AG04450 (cell line): ENCODE results near the gene TNFSF8. TPM values are rescaled to one million over a fixed set of nuclear protein-coding genes. Genes with fewer than 3 reads are reported as not detected.

Source experiments
- CTCF ChIA-PET: fragments of 300-600, 350-600 bp; formaldehyde crosslinking; extraction: SDS; loops from one replicate; lab custom pipeline; 2022; ENCODE audit warnings: antibody characterized with exemption, inconsistent platforms; lab: Charles Lee
- POLR2A ChIA-PET: fragments of 350-600 bp; formaldehyde crosslinking; extraction: SDS; loops from one replicate; lab custom pipeline; 2021; ENCODE audit warnings: antibody characterized with exemption, inconsistent platforms; lab: Yijun Ruan, JAX
- DNase-seq: peaks from one replicate; pipeline ENCODE4 v3.0.0-alpha.2; 2011; ENCODE audit warnings: low read depth, low spot score
- H3K27ac ChIP-seq: one replicate; pipeline ENCODE4 v1.5.1; 2012; ENCODE audit warnings: low read depth, low read length, control low read depth
- H3K27me3 ChIP-seq: one replicate; pipeline ENCODE4 v1.6.0; 2012; ENCODE audit warnings: low read length; ENCODE audit not compliant: control insufficient read depth, insufficient read depth
- H3K4me3 ChIP-seq: 2 replicates; pipeline ENCODE4 v1.5.1; 2011; ENCODE audit warnings: mild to moderate bottlenecking, low read depth, low read length, control low read depth
- H3K9me3 ChIP-seq: 2 replicates; pipeline ENCODE4 v1.5.1; 2012; ENCODE audit warnings: low read length; ENCODE audit not compliant: control insufficient read depth, insufficient read depth
- polyA plus RNA-seq: library from polyadenylated mRNA; depleted of rRNA; stranded (reverse); fragments of >200 nt; gene quantifications from 2 replicates; pipeline ENCODE4 v1.2.3, GENCODE V29; 2011
- TF ChIP-seq, protein P1 (sequence below): IDR thresholded peaks from 2 replicates; pipeline ENCODE4 v1.5.1; 2011; ENCODE audit warnings: low read depth, low read length, control low read depth, inconsistent platforms

Gene TNFSF8
- polyA plus RNA-seq, 1 experiment: not detected

GRCh38 chr9:114950761-114951160 is 20.4 kb upstream of the TNFSF8 start:
- Histone ChIP-seq H3K4me3 (no peak overlapping the region), H3K9me3 (no peaks in the 10 kb centered on the region), H3K27me3 (peaks cover 10% of the 10 kb centered on the region), H3K27ac (no peak overlapping the region)
- POLR2A ChIA-PET: no interaction called here
- TF ChIP-seq, protein P1, sequence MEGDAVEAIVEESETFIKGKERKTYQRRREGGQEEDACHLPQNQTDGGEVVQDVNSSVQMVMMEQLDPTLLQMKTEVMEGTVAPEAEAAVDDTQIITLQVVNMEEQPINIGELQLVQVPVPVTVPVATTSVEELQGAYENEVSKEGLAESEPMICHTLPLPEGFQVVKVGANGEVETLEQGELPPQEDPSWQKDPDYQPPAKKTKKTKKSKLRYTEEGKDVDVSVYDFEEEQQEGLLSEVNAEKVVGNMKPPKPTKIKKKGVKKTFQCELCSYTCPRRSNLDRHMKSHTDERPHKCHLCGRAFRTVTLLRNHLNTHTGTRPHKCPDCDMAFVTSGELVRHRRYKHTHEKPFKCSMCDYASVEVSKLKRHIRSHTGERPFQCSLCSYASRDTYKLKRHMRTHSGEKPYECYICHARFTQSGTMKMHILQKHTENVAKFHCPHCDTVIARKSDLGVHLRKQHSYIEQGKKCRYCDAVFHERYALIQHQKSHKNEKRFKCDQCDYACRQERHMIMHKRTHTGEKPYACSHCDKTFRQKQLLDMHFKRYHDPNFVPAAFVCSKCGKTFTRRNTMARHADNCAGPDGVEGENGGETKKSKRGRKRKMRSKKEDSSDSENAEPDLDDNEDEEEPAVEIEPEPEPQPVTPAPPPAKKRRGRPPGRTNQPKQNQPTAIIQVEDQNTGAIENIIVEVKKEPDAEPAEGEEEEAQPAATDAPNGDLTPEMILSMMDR: no peak
- DNase-seq: no peak
- CTCF ChIA-PET: interaction anchor here (0.7 to 1.9 kb wide), 2 partner anchors 40 to 270 kb away, joined by 3 to 4 read pairs; no protein-coding TSS in a partner anchor

DNA sequence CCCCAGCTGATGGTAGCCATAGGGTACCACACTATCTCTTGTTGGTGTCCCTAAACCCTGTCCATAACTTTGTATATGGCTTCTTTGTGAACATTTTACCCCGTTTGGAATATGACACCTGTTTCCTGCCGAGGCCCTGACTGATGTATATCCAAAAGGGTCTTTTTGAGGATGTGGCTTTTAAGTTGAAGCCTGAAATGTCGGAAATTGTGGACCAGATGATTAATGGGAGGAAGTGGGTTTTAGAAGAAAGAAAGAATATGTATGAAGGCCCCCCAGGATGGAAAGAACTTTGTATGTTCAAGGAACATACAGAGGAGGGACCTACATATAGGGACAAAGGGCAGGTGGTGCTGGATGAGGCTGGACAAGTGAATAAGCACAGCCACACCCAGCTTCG is 16.7 kb upstream of the TNFSF8 start:
- ChIA-PET POLR2A (no interaction called here), CTCF (no interaction called here)
- TF ChIP-seq, protein P1: no peak

GRCh38 chr9:114945616-114946412 is 15.4 kb upstream of the TNFSF8 start:
- TF ChIP-seq, protein P1: no peak
- H3K27me3 ChIP-seq: peaks cover 12% of the 10 kb centered on the region
- no peak for DNase-seq
- ChIA-PET POLR2A (no interaction called here), CTCF (no interaction called here)
- H3K4me3 ChIP-seq: no peak overlapping the region
- no peak overlapping the region for H3K27ac ChIP-seq
- H3K9me3 ChIP-seq: no peaks in the 10 kb centered on the region

More for the DNA sequence above, 16.7 kb upstream of the TNFSF8 start:
- DNase-seq: no peak
- no peaks in the 10 kb centered on the region for H3K9me3 ChIP-seq
- H3K27ac ChIP-seq: no peak overlapping the region
- H3K27me3 ChIP-seq: peaks cover 10% of the 10 kb centered on the region
- no peak overlapping the region for H3K4me3 ChIP-seq

- TF ChIP-seq, protein P1: no peak
- Histone ChIP-seq H3K27ac (no peak overlapping the region), H3K4me3 (no peak overlapping the region), H3K9me3 (no peaks in the 10 kb centered on the region), H3K27me3 (peaks cover 17% of the 10 kb centered on the region)
- CTCF ChIA-PET: no interaction called here
- POLR2A ChIA-PET: no interaction called here
- DNase-seq: no peak
These were observed 11.0 kb upstream of the TNFSF8 start for GRCh38 chr9:114941376-114941775.
